B cell (primary cell): ENCODE measurements around the gene HEXD. TPM values are rescaled to one million over a fixed set of nuclear protein-coding genes. Genes with fewer than 3 reads are reported as not detected.

Experiments
- ATAC-seq: fragments of 200-7000 bp; cut with Tn5 transposase; one replicate; pipeline ENCODE4 v1.10.0; 2021; ENCODE audit warnings: low read depth, mild to moderate bottlenecking, moderate number of reproducible peaks, moderate library complexity
- CTCF ChIA-PET: fragments of 350-600 bp; sonication (Branson Sonifier 250); formaldehyde crosslinking; loops from one replicate; lab custom pipeline; 2021; ENCODE audit warnings: antibody characterized with exemption, inconsistent platforms; lab: Charles Lee
- POLR2A ChIA-PET: fragments of 350-600 bp; sonication (Branson Sonifier 250); formaldehyde crosslinking; loops from one replicate; lab custom pipeline; 2021; ENCODE audit warnings: antibody characterized with exemption; lab: Charles Lee
- DNase-seq: peaks from one replicate; pipeline ENCODE4 v3.0.0; 2013
- H2AFZ ChIP-seq: 2 replicates; pipeline ENCODE4 v1.6.1; 2012; ENCODE audit warnings: mild to moderate bottlenecking, low read depth, low read length; ENCODE audit not compliant: insufficient read depth, poor library complexity, severe bottlenecking
- H3K27ac ChIP-seq, 2 donors: 1 replicate in 1 of 2; 2 replicates in 1 of 2; pipeline ENCODE4 v1.5.1; 2012 to 2013; ENCODE audit warnings: low read length in 2 of 2, mild to moderate bottlenecking in 2 of 2, moderate library complexity in 1 of 2
- H3K27me3 ChIP-seq, 4 experiments: fragments of 200-600 bp in 1 of 4; sonication (generic) in 1 of 4; replicated peaks in 1 of 4; 1 replicate in 2 of 4; 2 replicates in 2 of 4; pipeline versions ENCODE4 v1.6.1 to v1.7.0; 2013 to 2016; ENCODE audit warnings: low read length in 3 of 4, mild to moderate bottlenecking in 2 of 4, mixed read lengths in 1 of 4, moderate library complexity in 1 of 4; ENCODE audit not compliant: insufficient read depth in 4 of 4, control insufficient read depth in 3 of 4; ENCODE audit errors: control extremely low read depth in 1 of 4
- H3K36me3 ChIP-seq, 2 experiments: replicated peaks in 1 of 2; 1 replicate in 1 of 2; 2 replicates in 1 of 2; pipeline versions ENCODE4 v1.6.1 to v1.7.1; 2013; ENCODE audit warnings: low read length in 1 of 2; ENCODE audit not compliant: insufficient read depth in 2 of 2, control insufficient read depth in 1 of 2; ENCODE audit errors: control extremely low read depth in 1 of 2, extremely low read depth in 1 of 2
- H3K4me1 ChIP-seq, 2 donors: fragments of 200-600 bp in 1 of 2; sonication (generic) in 1 of 2; 1 replicate in 1 of 2; 2 replicates in 1 of 2; pipeline versions ENCODE4 v1.5.1 to v1.6.1; 2013 to 2017; ENCODE audit warnings: low read length in 2 of 2; ENCODE audit not compliant: control insufficient read depth in 2 of 2, insufficient read depth in 2 of 2
- H3K4me2 ChIP-seq: replicated peaks from 2 replicates; pipeline ENCODE3; 2012; ENCODE audit warnings: mild to moderate bottlenecking, low read depth, low read length; ENCODE audit not compliant: poor library complexity, severe bottlenecking
- H3K4me3 ChIP-seq, 5 experiments: fragments of 200-600 bp in 1 of 5; sonication (generic) in 1 of 5; 1 replicate in 3 of 5; 2 replicates in 2 of 5; pipeline versions ENCODE4 v1.5.1 to v1.7.0; 2011 to 2016; ENCODE audit warnings: low read length in 4 of 5, mild to moderate bottlenecking in 4 of 5, low read depth in 2 of 5, control low read depth in 1 of 5, moderate library complexity in 1 of 5; ENCODE audit not compliant: insufficient read depth in 1 of 5; ENCODE audit errors: control extremely low read depth in 1 of 5, extremely low read depth in 1 of 5
- H3K79me2 ChIP-seq: fragments of 200-600 bp; sonication (generic); one replicate; pipeline ENCODE4 v1.6.0; 2016; ENCODE audit warnings: low read length; ENCODE audit not compliant: control insufficient read depth, insufficient read depth
- H3K9ac ChIP-seq: fragments of 200-600 bp; sonication (generic); 2 replicates; pipeline ENCODE4 v1.6.1; 2017; ENCODE audit warnings: mild to moderate bottlenecking, low read length, moderate library complexity
- H3K9me3 ChIP-seq, 3 donors: one replicate each; pipeline versions ENCODE4 v1.6.1 to v1.7.1; 2013; ENCODE audit warnings: low read length in 2 of 3; ENCODE audit not compliant: control insufficient read depth in 2 of 3, insufficient read depth in 1 of 3; ENCODE audit errors: control extremely low read depth in 1 of 3
- H4K20me1 ChIP-seq: 2 replicates; pipeline ENCODE4 v1.6.0; 2012; ENCODE audit warnings: mild to moderate bottlenecking, low read length; ENCODE audit not compliant: insufficient read depth, control insufficient read depth, poor library complexity, severe bottlenecking
- H3K27ac Mint-ChIP-seq: one replicate; pipeline ENCODE4 v1.8.0; 2021; ENCODE audit warnings: mixed read lengths
- H3K27me3 Mint-ChIP-seq: one replicate; pipeline ENCODE4 v1.8.0; 2021; ENCODE audit warnings: mixed read lengths
- H3K4me1 Mint-ChIP-seq: one replicate; pipeline ENCODE4 v1.8.0; 2021; ENCODE audit warnings: mixed read lengths
- H3K4me3 Mint-ChIP-seq: one replicate; pipeline ENCODE4 v1.8.0; 2021; ENCODE audit warnings: mixed read lengths
- H3K9me3 Mint-ChIP-seq: one replicate; pipeline ENCODE4 v1.8.0; 2022; ENCODE audit warnings: mixed read lengths; ENCODE audit not compliant: insufficient read depth
- EZH2 ChIP-seq: IDR thresholded peaks from 2 replicates; pipeline ENCODE4 v1.6.1; 2012; ENCODE audit warnings: borderline replicate concordance, low read depth, mild to moderate bottlenecking, moderate library complexity, low read length; ENCODE audit not compliant: insufficient read depth, poor library complexity, severe bottlenecking
- WGBS: methylation state at CpG from one replicate; pipeline ENCODE4 v1.1.5; 2013; ENCODE audit warnings: missing lambda C conversion rate; ENCODE audit not compliant: insufficient coverage; 5-methylcytosine and 5-hydroxymethylcytosine counted together
- intact Hi-C: fragments of 100-400 bp; cut with micrococcal nuclease; formaldehyde crosslinking; loops from one replicate; pipeline ENCODE4 v1.10.0; 2022
- polyA plus RNA-seq: library from polyadenylated mRNA; depleted of rRNA; stranded (reverse); fragments of >200 nt; gene quantifications from 2 replicates; pipeline ENCODE4 v1.2.3, GENCODE V29; 2012
- total RNA-seq, 2 donors: library from RNA; stranded (reverse); fragments of 120-200 nt in 1 of 2; gene quantifications; 1 replicate in 1 of 2; 2 replicates in 1 of 2; pipeline versions ENCODE4 v1.2.3 to v1.2.4, GENCODE V29; 2013 to 2022
- TF ChIP-seq, protein P1 (sequence below): fragments of 200-600 bp; IDR thresholded peaks from one replicate; pipeline ENCODE4 v1.8.0; 2022; ENCODE audit warnings: antibody characterized with exemption, mild to moderate bottlenecking

HEXD gene
- total and polyA plus RNA-seq, 2 donors (not counting 1 experiment from before 2014, with no cell fraction given) = 128 to 317 TPM

DNA sequence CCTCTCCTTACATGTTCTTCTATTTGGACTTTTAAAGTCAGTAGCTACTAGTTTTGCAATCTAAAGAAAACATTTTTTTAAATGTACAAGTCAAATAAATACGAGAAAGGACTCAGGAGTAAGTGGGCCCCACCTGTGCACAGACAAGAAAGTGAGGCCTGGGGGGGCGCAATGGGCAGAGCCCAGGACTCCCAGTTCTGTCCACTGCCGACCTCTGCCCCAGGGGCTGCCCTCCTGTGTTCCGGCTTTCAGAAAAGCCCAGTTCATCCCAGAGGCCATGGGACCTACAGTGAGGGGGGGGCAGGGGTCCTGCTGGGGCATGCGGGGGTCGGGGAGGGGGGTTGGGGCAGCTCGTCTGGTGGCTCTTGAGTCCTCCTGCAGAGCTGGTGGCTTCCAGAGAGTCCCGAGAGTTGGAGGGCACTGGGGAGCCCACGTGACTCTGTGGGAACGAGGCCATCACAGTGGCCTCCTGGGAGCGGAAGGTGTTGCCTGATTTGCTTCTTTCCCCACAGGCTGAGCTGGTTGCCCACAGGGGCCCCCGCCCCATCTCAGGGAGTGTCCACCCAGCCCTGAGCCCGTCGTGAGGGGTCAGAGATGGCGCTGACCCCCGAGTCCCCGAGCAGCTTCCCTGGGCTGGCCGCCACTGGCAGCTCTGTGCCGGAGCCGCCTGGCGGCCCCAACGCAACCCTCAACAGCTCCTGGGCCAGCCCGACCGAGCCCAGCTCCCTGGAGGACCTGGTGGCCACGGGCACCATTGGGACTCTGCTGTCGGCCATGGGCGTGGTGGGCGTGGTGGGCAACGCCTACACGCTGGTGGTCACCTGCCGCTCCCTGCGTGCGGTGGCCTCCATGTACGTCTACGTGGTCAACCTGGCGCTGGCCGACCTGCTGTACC lies 44.2 kb upstream of the HEXD start:
- Histone ChIP-seq H4K20me1 (no peaks in the 10 kb centered on the region), H3K27ac (no peak overlapping the region), H3K27me3 (peaks cover 0 to 44% (median 14%) of the 10 kb centered on the region in 4 experiments), H3K4me1 (peaks cover 23 to 27% of the 10 kb centered on the region in 2 donors), H3K9me3 (peaks cover 0 to 11% (median 0%) of the 10 kb centered on the region in 3 donors), H2AFZ (no peak overlapping the region), H3K36me3 (no peaks in the 10 kb centered on the region), H3K9ac (no peak overlapping the region), H3K4me3 (no peak overlapping the region), H3K79me2 (no peaks in the 10 kb centered on the region), H3K4me2 (no peak overlapping the region)
- CTCF ChIA-PET = no interaction called here
- POLR2A ChIA-PET = no interaction called here
- intact Hi-C loops = no loop called here
- Mint-ChIP-seq H3K4me1 (peaks cover 24% of the 10 kb centered on the region), H3K27ac (no peak overlapping the region), H3K9me3 (no peaks in the 10 kb centered on the region), H3K4me3 (no peak overlapping the region), H3K27me3 (peaks cover 30% of the 10 kb centered on the region)
- DNase-seq = no peak
- WGBS = 91% methylated on average over 35 of the region's 37 CpGs
- TF ChIP-seq, protein P1, sequence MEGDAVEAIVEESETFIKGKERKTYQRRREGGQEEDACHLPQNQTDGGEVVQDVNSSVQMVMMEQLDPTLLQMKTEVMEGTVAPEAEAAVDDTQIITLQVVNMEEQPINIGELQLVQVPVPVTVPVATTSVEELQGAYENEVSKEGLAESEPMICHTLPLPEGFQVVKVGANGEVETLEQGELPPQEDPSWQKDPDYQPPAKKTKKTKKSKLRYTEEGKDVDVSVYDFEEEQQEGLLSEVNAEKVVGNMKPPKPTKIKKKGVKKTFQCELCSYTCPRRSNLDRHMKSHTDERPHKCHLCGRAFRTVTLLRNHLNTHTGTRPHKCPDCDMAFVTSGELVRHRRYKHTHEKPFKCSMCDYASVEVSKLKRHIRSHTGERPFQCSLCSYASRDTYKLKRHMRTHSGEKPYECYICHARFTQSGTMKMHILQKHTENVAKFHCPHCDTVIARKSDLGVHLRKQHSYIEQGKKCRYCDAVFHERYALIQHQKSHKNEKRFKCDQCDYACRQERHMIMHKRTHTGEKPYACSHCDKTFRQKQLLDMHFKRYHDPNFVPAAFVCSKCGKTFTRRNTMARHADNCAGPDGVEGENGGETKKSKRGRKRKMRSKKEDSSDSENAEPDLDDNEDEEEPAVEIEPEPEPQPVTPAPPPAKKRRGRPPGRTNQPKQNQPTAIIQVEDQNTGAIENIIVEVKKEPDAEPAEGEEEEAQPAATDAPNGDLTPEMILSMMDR = no peak
- no peak for TF ChIP-seq EZH2
- ATAC-seq = no peak
